Measurements from ENCODE around the gene OGFR. TPM values are rescaled to one million over a fixed set of nuclear protein-coding genes. Genes with fewer than 3 reads are reported as not detected.

OGFR gene
- total RNA-seq, 1 donor = 51.5 TPM

GRCh38 chr20:62811320-62811719, 6.7 kb downstream of the OGFR start:
- Histone ChIP-seq H3K4me3 (ENCODE audit: low read length) (no peak overlapping the region), H3K27me3 (ENCODE audit: insufficient read depth, low read length) (peaks cover 17% of the 10 kb centered on the region), H3K9me3 (ENCODE audit: low read depth, low read length) (no peaks in the 10 kb centered on the region), H3K4me1 (ENCODE audit: insufficient read depth, low read length) (peaks cover 26% of the 10 kb centered on the region)

GRCh38 chr20:62811720-62812119, 7.1 kb downstream of the OGFR start:
- Histone ChIP-seq H3K4me3 (ENCODE audit: low read length) (no peak overlapping the region), H3K4me1 (ENCODE audit: insufficient read depth, low read length) (peaks cover 25% of the 10 kb centered on the region), H3K27me3 (ENCODE audit: insufficient read depth, low read length) (peaks cover 19% of the 10 kb centered on the region), H3K9me3 (ENCODE audit: low read depth, low read length) (no peaks in the 10 kb centered on the region)

- no peak overlapping the region for H3K4me3 ChIP-seq (ENCODE audit: low read length)
- H3K4me1 ChIP-seq (ENCODE audit: insufficient read depth, low read length) = peaks cover 19% of the 10 kb centered on the region
- no peaks in the 10 kb centered on the region for H3K9me3 ChIP-seq (ENCODE audit: low read depth, low read length)
- peaks cover 20% of the 10 kb centered on the region for H3K27me3 ChIP-seq (ENCODE audit: insufficient read depth, low read length)
Measured at GRCh38 chr20:62812181-62812906, 7.7 kb downstream of the OGFR start.

GRCh38 chr20:62812907-62813200, 8.2 kb downstream of the OGFR start:
- Histone ChIP-seq H3K4me1 (ENCODE audit: insufficient read depth, low read length) (peaks cover 14% of the 10 kb centered on the region), H3K27me3 (ENCODE audit: insufficient read depth, low read length) (peaks cover 25% of the 10 kb centered on the region), H3K4me3 (ENCODE audit: low read length) (no peak overlapping the region), H3K9me3 (ENCODE audit: low read depth, low read length) (no peaks in the 10 kb centered on the region)

- Histone ChIP-seq H3K9me3 (ENCODE audit: low read depth, low read length) (no peaks in the 10 kb centered on the region), H3K27me3 (ENCODE audit: insufficient read depth, low read length) (peaks cover 31% of the 10 kb centered on the region)
Measured at GRCh38 chr20:62813588-62813987, 9.0 kb downstream of the OGFR start.

DNA sequence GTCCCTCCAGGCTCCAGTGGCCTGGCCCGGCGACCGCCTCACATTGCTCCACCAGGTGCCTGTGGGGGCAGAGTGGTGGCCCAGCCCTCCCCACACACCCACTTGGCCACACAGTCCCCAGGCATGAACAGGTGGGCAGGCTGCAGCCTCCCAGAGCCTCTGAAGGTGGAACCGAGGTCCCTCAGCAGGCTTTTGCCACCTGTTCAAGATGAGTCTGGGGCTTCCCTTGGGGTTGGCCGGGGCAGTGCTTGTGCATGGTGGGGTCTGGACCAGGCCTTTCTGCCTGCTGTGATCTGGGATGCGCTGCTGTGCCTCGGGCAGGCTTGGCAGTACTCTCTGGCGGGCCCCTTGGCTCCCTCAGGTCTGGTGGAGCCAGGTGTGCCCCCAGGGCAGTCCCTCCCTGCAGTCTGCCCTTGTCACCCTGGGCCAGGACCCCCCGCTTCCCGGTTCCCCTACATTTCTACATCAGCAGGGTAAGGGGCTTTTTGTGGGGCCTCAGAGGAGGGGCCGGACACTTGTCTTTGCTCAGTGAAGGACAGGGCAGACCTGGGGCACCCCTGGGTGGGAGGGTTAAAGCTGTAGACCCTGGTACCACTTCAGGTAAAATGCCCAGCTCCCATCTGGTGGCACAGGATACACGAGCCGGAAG, 9.5 kb downstream of the OGFR start:
- peaks cover 9% of the 10 kb centered on the region for H3K4me1 ChIP-seq (ENCODE audit: insufficient read depth, low read length)
- H3K4me3 ChIP-seq (ENCODE audit: low read length) = no peak overlapping the region
- no peaks in the 10 kb centered on the region for H3K9me3 ChIP-seq (ENCODE audit: low read depth, low read length)
- H3K27me3 ChIP-seq (ENCODE audit: insufficient read depth, low read length) = peaks cover 35% of the 10 kb centered on the region

More at GRCh38 chr20:62813588-62813987, 9.0 kb downstream of the OGFR start:
- Histone ChIP-seq H3K4me1 (ENCODE audit: insufficient read depth, low read length) (peaks cover 9% of the 10 kb centered on the region), H3K4me3 (ENCODE audit: low read length) (no peak overlapping the region)

DNA sequence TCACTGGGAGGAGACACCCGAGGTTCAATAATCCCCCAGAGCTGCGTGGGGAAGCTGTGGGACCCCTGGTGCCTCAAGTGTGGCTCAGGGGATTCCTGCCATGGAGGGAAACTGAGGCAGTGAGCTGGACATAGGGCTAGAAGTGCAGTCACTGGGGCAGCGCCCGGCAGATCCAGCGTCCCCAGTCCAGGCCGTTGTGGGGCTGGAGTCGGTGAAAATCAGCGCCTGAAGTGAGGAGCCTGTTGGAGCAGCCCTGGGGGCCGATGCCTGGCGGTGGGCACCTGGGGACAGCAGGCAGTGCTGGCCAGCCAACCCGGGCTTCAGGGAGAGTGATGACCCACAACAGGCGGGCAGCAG, 10.1 kb downstream of the OGFR start:
- Histone ChIP-seq H3K4me1 (ENCODE audit: insufficient read depth, low read length) (peaks cover 9% of the 10 kb centered on the region), H3K9me3 (ENCODE audit: low read depth, low read length) (no peaks in the 10 kb centered on the region), H3K27me3 (ENCODE audit: insufficient read depth, low read length) (peaks cover 35% of the 10 kb centered on the region), H3K4me3 (ENCODE audit: low read length) (no peak overlapping the region)

- Histone ChIP-seq H3K9me3 (ENCODE audit: low read depth, low read length) (no peaks in the 10 kb centered on the region), H3K4me3 (ENCODE audit: low read length) (no peak overlapping the region), H3K27me3 (ENCODE audit: insufficient read depth, low read length) (peaks cover 35% of the 10 kb centered on the region), H3K4me1 (ENCODE audit: insufficient read depth, low read length) (peaks cover 9% of the 10 kb centered on the region)
Measured at GRCh38 chr20:62815066-62815991, 10.7 kb downstream of the OGFR start.

- Histone ChIP-seq H3K9me3 (ENCODE audit: low read depth, low read length) (no peaks in the 10 kb centered on the region), H3K4me3 (ENCODE audit: low read length) (no peak overlapping the region), H3K27me3 (ENCODE audit: insufficient read depth, low read length) (peaks cover 35% of the 10 kb centered on the region), H3K4me1 (ENCODE audit: insufficient read depth, low read length) (peaks cover 9% of the 10 kb centered on the region)
Measured at GRCh38 chr20:62816031-62816883, 11.6 kb downstream of the OGFR start.

- peaks cover 9% of the 10 kb centered on the region for H3K4me1 ChIP-seq (ENCODE audit: insufficient read depth, low read length)
- H3K9me3 ChIP-seq (ENCODE audit: low read depth, low read length) = no peaks in the 10 kb centered on the region
- no peak within 1 kb of the TSS for H3K4me3 ChIP-seq (ENCODE audit: low read length)
- peaks cover 35% of the 10 kb centered on the region for H3K27me3 ChIP-seq (ENCODE audit: insufficient read depth, low read length)
Measured at GRCh38 chr20:62816884-62817873, 12.5 kb downstream of the OGFR start, which contains the start of gene COL9A3. Gene COL9A3 (plus strand): TSS chr20:62817050. CDS start chr20:62817065, 15 bp downstream.

DNA sequence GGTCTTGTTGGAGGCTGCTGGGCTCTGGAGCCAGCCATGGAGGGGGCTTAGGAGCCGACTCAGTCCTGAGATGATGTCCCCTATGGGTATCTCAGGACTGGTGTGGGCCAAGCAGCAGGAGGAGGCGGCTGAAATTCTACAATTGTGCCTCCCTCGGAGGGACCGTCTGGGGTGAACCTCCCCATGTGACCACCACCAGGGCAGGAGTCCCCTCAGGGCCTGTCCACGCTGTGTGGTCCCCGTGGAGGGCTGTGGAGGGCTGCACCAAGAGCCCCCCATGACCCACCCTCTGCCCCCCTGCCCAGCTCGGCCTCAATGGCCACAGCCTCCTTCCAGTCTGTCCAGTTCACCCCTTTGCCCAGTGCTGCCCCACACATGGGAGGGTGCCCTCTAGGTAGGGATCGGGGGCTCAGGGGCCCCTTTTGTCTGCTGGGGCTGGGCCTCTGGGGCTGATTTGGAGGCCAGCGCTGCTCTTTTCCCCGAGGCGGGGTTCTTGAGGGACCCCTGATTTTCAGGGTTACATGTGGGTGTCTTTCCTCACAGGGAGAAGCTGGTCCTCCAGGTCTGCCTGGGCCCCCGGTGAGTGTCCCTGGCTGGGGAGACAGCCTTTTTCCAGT, 13.4 kb downstream of the OGFR start:
- H3K9me3 ChIP-seq (ENCODE audit: low read depth, low read length) = no peaks in the 10 kb centered on the region
- peaks cover 9% of the 10 kb centered on the region for H3K4me1 ChIP-seq (ENCODE audit: insufficient read depth, low read length)
- H3K27me3 ChIP-seq (ENCODE audit: insufficient read depth, low read length) = peaks cover 35% of the 10 kb centered on the region
- H3K4me3 ChIP-seq (ENCODE audit: low read length) = no peak overlapping the region

DNA sequence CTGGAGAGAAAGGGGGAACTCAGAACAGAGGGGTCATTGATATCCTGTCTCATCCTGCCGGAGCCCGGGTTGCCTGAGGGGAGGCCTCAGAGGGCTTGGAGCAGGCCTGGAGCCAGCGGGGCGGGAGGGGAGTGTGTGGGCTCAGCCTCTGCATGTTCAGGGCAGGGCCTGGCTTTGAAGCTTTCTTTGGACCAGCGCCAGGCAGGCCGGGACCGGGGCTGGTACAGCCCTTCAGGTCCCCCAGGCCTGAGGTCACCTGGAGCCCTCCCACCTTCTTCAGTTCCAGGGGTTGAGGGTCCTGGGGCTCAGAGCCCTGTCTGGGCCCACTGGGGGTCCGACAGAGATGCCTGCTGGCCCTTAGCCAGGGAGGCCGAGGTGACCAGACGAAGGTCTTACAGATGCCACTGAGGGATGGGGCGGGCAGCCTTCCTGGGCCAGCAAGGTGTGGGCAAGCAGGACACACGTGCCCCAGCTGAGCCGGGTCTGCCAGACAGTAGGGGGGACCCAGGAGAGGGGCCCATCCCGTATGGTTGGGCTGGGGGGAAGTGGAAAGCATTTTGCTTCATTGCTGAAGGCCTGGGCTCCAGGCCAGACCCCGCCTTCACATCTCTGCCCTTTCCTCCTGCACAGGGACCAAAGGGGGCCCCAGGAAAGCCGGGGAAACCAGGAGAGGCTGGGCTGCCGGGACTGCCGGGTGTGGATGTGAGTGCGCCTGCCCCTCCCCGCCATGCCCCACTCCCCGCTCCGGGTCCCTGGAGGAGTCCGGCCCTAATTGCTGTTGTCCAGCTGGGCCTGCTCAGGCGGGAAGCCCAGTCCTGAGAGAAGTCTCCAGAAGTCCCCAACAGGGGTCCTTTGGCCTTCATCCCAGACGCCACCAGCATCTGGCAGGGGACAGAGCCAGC, 14.2 kb downstream of the OGFR start:
- H3K4me1 ChIP-seq (ENCODE audit: insufficient read depth, low read length) = peaks cover 9% of the 10 kb centered on the region
- peaks cover 35% of the 10 kb centered on the region for H3K27me3 ChIP-seq (ENCODE audit: insufficient read depth, low read length)
- H3K9me3 ChIP-seq (ENCODE audit: low read depth, low read length) = no peaks in the 10 kb centered on the region
- H3K4me3 ChIP-seq (ENCODE audit: low read length) = no peak overlapping the region
